Fibroblast of mammary gland (primary cell): Measurements from ENCODE around the gene PYGM.
A peak's percentile ranks its signal among the peaks of the same experiment; 100 is the strongest.

Experiments used
- DNase-seq: peaks from one replicate; pipeline ENCODE4 v3.0.0-alpha.2; 2010; ENCODE audit warnings: low read depth
- H3K4me3 ChIP-seq: 2 replicates; pipeline ENCODE4 v1.5.1; 2011; ENCODE audit warnings: low read depth, mild to moderate bottlenecking, low read length, moderate library complexity; ENCODE audit not compliant: control insufficient read depth
- CTCF ChIP-seq: conservative IDR thresholded peaks from 2 replicates; pipeline ENCODE4 v1.5.1; 2011; ENCODE audit warnings: low read depth, low read length, inconsistent platforms; ENCODE audit not compliant: control insufficient read depth, insufficient read depth

The PYGM gene

GRCh38 chr11:64759722-64760719, at the start of gene PYGM:
PYGM (minus strand) TSS chr11:64759974; CDS start chr11:64759898, 76 bp downstream.
- TF ChIP-seq CTCF, result no peak
- DNase-seq, result peak; percentile 31
- no peak within 1 kb of the TSS for H3K4me3 ChIP-seq

DNA sequence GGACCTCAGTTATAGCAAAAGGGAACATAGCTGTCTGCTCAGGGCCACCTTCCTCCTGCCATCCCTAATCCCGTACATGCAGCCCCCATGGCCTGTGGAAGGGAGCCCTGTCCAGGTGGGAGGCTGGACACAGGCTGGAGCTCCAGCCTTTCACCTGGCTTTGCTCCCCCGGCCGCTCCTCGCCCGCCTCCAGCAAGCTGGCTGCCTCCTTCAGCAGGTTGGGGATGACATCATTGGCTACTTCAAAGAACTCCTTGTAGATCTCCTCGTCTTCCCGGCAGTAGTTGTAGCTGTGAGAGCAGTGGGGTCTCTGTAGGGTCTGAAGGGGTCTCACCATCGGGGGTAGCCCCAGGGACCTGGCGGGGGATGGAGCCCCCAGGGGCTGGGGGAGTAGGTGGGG, 45.7 kb upstream of the PYGM start:
- no peak for DNase-seq
- TF ChIP-seq CTCF, result no peak
- no peak overlapping the region for H3K4me3 ChIP-seq

DNA sequence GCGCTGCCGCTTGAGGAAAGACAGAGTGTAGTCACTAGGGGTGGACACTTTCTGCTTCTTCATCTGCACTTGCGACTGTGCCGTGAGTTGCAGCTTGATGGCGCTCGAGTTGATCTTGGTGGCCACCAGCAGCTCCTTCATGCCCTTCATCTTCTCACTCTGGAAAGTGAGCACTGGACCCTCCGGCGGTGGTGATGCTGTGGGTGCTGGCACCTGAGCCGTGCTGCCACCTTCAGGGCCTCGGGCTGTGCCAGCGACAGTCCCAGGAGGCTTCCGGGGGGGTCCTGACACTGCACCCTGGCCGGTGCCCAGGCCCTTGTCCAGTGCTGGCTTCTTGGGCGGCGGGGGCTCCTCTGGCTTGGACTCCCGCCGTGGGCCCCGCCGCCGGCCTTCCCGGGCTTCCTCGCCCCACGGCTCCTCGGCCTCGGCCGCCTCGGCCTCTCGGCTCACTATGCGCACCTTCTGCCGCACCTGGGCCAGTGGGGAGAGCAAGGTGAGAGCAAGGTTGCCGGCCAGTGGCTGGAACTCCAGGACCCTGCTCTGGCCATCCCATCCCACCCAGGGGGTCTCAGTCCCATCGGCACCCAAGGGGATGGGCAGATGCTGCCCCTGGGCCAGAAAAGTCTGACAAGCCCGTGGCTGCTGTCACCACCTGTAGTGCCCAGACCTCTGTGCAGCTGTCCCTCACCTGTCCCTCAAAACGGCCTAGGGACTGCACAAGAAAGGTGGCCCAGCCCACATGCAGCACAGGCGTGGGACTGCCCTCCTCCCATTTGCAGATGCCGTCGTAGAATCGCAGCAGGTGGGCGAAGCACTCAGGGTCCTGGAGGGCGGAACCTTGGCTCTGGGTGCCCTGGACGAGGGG, 44.8 kb upstream of the PYGM start:
- no peak for TF ChIP-seq CTCF
- no peak for DNase-seq
- H3K4me3 ChIP-seq, result no peak overlapping the region

GRCh38 chr11:64803846-64804345, 44.1 kb upstream of the PYGM start:
- TF ChIP-seq CTCF, result no peak
- peak overlapping the region; percentile 51 for H3K4me3 ChIP-seq
- no peak for DNase-seq

DNA sequence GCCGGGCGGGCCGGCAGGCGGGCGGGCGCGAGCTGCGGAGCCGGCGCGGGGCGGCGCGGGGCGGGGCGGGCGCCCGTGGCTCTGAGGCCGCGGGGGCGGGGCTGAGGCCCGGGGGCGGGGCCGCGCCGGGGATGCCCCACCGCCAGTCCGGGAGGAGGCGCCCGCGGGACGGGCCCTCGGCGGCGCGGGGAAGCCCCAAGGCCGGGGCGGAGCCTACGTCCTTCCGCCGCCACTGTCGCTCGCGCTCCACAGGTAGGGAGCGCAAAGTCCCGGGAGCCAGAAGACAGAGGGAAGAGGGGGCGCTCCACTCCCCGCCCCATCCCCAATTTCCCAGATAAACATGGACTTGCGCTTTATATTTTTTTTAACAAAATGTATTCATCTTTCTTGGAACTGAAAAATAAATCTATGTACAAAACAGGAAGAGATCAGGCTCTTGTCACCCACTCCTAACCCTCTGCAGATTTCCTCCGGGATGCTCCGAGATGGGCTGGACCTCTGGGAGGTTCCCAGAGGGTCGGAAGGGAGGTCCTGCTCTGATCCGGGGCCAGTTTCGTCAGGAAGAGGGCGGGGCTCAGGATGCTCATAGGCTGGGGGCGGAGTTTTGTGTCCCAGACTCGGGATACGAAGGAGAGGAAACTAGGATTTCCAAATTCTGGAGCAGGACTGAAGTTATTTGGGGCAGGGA, 43.5 kb upstream of the PYGM start, which contains the start of gene MAP4K2:
MAP4K2 (minus strand) TSS at position 57 of the 688 bp plus-strand sequence. CDS start 65 bp downstream, outside the sequence.
- TF ChIP-seq CTCF, result no peak
- H3K4me3 ChIP-seq, result peak within 1 kb of the TSS; percentile 51
- DNase-seq, result peak; percentile 72
